Measurements from ENCODE around the gene PTPRN2. TPM values are rescaled to one million over a fixed set of nuclear protein-coding genes. Genes with fewer than 3 reads are reported as not detected.

Gene PTPRN2
- total and polyA plus RNA-seq, 2 donors from 2014 or later: 4.8 to 6.2 TPM

DNA sequence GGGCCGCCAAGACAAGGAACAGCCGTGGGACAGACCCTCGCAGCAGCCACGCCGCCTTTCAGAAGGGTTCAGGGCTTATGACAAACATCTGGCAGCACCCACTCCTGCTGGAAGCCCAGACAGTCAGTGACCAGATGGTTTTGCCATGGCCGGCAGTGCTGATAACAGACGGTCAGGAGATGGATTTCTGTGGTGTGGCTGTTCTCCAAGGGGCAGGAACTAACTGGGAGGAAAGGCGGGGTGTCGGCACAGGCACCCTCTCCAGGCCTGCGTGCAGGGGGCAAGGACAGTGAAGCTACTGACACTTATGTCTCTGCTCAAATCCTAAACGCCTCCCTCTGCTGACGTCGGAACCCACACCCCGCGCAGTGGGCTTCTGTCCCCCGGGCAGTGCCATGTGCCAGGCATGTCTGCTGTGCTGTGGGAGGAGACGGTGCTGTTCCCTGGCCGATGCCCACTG, 834.8 kb downstream of the PTPRN2 start:
- no peaks in the 10 kb centered on the region for H3K9me3 ChIP-seq (ENCODE audit: control insufficient read depth in 2 of 3, insufficient read depth in 1 of 3, low read length in 3 of 3)
- peak in 1 of 5 donors; percentile 67 for DNase-seq
- no peak for FAIRE-seq
- no peak overlapping the region for H3K27ac ChIP-seq (ENCODE audit: low read depth in 2 of 2, low read length in 2 of 2)
- intact Hi-C loops (cut with DNase I): no loop called here
- H3K9ac ChIP-seq (ENCODE audit: low read length in 3 of 3): no peak overlapping the region
- no peaks in the 10 kb centered on the region for H3K27me3 ChIP-seq (ENCODE audit: control insufficient read depth, insufficient read depth, low read length)
- H3K4me1 ChIP-seq (ENCODE audit: control insufficient read depth in 2 of 3, insufficient read depth in 2 of 3, low read depth in 1 of 3, low read length in 3 of 3): no peaks in the 10 kb centered on the region
- H3K4me3 ChIP-seq (ENCODE audit: low read length in 3 of 3): no peak overlapping the region
- H3K36me3 ChIP-seq (ENCODE audit: control insufficient read depth in 2 of 3, insufficient read depth in 3 of 3, low read length in 3 of 3): no peaks in the 10 kb centered on the region
- TF ChIP-seq, protein P1, sequence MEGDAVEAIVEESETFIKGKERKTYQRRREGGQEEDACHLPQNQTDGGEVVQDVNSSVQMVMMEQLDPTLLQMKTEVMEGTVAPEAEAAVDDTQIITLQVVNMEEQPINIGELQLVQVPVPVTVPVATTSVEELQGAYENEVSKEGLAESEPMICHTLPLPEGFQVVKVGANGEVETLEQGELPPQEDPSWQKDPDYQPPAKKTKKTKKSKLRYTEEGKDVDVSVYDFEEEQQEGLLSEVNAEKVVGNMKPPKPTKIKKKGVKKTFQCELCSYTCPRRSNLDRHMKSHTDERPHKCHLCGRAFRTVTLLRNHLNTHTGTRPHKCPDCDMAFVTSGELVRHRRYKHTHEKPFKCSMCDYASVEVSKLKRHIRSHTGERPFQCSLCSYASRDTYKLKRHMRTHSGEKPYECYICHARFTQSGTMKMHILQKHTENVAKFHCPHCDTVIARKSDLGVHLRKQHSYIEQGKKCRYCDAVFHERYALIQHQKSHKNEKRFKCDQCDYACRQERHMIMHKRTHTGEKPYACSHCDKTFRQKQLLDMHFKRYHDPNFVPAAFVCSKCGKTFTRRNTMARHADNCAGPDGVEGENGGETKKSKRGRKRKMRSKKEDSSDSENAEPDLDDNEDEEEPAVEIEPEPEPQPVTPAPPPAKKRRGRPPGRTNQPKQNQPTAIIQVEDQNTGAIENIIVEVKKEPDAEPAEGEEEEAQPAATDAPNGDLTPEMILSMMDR (IDR thresholded peaks at IDR 0.05; ENCODE audit: borderline replicate concordance, extremely low read depth, insufficient read depth): no peak

DNA sequence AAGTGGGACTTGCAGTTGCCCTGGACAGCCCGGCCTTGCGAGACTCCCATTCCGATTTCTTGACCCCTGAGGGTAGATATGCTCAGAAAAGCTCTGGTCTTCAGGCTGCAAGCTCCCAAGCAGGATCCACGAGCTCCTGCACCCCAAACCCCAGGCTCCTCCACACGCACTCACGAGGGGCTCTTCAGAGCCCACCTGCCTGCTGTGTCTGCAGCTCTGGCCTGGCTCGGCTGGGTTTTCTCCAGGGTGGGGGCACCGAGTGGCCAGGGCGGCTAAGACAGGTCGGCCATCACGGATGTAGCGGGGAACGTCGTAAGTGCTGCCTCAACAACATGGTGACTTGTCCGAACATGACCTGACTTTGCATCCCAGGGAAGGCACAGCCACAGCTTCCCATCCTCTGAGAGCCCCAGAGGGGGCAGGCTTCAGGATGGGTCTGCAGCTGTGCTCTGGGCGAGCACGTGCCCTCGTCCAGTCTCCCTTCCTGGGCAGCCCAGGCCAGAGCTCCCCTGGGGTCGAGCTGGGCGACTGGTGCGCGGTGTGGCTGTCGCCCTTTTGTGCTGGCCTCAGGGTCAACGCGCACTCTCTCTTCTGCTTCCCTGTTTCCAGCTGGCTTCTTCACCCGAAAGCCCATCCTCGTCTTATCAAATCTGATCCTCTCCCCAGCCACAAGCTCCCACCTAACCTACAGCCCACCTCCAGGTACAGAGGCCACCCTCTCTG, 835.5 kb downstream of the PTPRN2 start:
- Histone ChIP-seq H3K9ac (ENCODE audit: low read length in 3 of 3) (no peak overlapping the region), H3K36me3 (ENCODE audit: control insufficient read depth in 2 of 3, insufficient read depth in 3 of 3, low read length in 3 of 3) (no peaks in the 10 kb centered on the region), H3K27ac (ENCODE audit: low read depth in 2 of 2, low read length in 2 of 2) (no peak overlapping the region), H3K27me3 (ENCODE audit: control insufficient read depth, insufficient read depth, low read length) (no peaks in the 10 kb centered on the region), H3K9me3 (ENCODE audit: control insufficient read depth in 2 of 3, insufficient read depth in 1 of 3, low read length in 3 of 3) (no peaks in the 10 kb centered on the region), H3K4me1 (ENCODE audit: control insufficient read depth in 2 of 3, insufficient read depth in 2 of 3, low read depth in 1 of 3, low read length in 3 of 3) (no peaks in the 10 kb centered on the region), H3K4me3 (ENCODE audit: low read length in 3 of 3) (no peak overlapping the region)
- intact Hi-C loops (cut with DNase I): no loop called here
- FAIRE-seq: no peak
- TF ChIP-seq, protein P1 (IDR thresholded peaks at IDR 0.05; ENCODE audit: borderline replicate concordance, extremely low read depth, insufficient read depth): no peak
- no peak for DNase-seq

DNA sequence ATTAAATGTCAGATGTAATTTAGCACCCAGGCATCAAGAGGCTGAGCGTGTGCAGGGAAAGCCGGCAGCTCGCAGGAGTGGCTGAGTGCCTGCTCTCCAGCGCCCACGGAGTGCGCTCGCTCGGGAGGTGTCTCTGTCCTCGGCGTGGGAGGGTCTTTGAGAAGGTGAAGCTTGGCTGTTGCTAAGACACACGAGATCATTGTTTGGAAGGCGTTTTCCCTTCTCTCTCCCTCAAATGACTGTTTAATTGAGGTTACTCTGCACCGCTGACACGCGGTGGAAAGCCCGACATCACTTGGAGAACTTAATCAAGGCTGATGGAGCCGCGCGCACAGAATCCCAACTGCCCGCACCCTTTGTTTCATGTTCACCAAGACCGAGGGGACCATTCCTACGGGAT, 836.2 kb downstream of the PTPRN2 start:
- H3K9ac ChIP-seq (ENCODE audit: low read length in 3 of 3): no peak overlapping the region
- TF ChIP-seq, protein P1 (IDR thresholded peaks at IDR 0.05; ENCODE audit: borderline replicate concordance, extremely low read depth, insufficient read depth): no peak
- H3K4me3 ChIP-seq (ENCODE audit: low read length in 3 of 3): no peak overlapping the region
- intact Hi-C loops (cut with DNase I): no loop called here
- peak in 3 of 5 donors; percentile 48 to 70 (median 68) for DNase-seq
- H3K27me3 ChIP-seq (ENCODE audit: control insufficient read depth, insufficient read depth, low read length): no peaks in the 10 kb centered on the region
- H3K9me3 ChIP-seq (ENCODE audit: control insufficient read depth in 2 of 3, insufficient read depth in 1 of 3, low read length in 3 of 3): no peaks in the 10 kb centered on the region
- no peaks in the 10 kb centered on the region for H3K36me3 ChIP-seq (ENCODE audit: control insufficient read depth in 2 of 3, insufficient read depth in 3 of 3, low read length in 3 of 3)
- FAIRE-seq: no peak
- H3K27ac ChIP-seq (ENCODE audit: low read depth in 2 of 2, low read length in 2 of 2): no peak overlapping the region
- H3K4me1 ChIP-seq (ENCODE audit: control insufficient read depth in 2 of 3, insufficient read depth in 2 of 3, low read depth in 1 of 3, low read length in 3 of 3): no peaks in the 10 kb centered on the region

All from kidney (tissue), 14 donors.